Transverse colon (tissue), 4 donors: Measurements from ENCODE around the gene TRAFD1.

ENCODE experiments used
- POLR2A ChIP-seq: fragments of 450-650 bp; IDR thresholded peaks from one replicate; pipeline ENCODE4 v1.6.1; 2016; ENCODE audit warnings: antibody characterized with exemption, mild to moderate bottlenecking, moderate library complexity
- POLR2AphosphoS5 ChIP-seq, 3 donors: sonication (generic); formaldehyde crosslinking; IDR thresholded peaks; one replicate each; pipeline ENCODE4 v1.6.1; 2016; ENCODE audit warnings: antibody characterized with exemption in 3 of 3
- TF ChIP-seq, protein P1 (sequence below), 5 experiments: fragments of 200-600 bp in 3 of 5; fragments of 450-650 bp in 2 of 5; sonication (generic) in 3 of 5; IDR thresholded peaks; 1 replicate in 2 of 5; 2 replicates in 3 of 5; pipeline ENCODE4 v1.5.1; 2016 to 2017; ENCODE audit warnings: antibody characterized with exemption in 5 of 5, inconsistent platforms in 3 of 5, mild to moderate bottlenecking in 2 of 5, moderate library complexity in 1 of 5

DNA sequence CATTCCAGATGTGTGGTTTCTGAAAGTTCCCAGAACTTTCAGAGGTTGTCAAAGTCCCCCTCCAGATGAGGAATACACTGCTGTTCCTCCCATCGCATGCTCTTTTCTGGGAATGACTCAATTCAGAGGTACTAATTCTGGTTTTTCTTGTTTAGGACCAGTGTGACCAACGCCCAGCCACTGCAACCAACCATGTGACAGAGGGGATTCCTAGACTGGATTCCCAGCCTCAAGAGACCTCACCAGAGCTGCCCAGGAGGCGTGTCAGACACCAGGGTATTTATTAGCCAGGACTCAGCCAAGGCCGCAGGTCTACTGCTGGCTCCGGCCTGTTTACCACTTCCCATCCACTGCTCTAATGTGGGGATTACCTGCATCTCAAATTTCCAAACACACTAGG lies 24.2 kb downstream of the TRAFD1 start:
- TF ChIP-seq, protein P1, sequence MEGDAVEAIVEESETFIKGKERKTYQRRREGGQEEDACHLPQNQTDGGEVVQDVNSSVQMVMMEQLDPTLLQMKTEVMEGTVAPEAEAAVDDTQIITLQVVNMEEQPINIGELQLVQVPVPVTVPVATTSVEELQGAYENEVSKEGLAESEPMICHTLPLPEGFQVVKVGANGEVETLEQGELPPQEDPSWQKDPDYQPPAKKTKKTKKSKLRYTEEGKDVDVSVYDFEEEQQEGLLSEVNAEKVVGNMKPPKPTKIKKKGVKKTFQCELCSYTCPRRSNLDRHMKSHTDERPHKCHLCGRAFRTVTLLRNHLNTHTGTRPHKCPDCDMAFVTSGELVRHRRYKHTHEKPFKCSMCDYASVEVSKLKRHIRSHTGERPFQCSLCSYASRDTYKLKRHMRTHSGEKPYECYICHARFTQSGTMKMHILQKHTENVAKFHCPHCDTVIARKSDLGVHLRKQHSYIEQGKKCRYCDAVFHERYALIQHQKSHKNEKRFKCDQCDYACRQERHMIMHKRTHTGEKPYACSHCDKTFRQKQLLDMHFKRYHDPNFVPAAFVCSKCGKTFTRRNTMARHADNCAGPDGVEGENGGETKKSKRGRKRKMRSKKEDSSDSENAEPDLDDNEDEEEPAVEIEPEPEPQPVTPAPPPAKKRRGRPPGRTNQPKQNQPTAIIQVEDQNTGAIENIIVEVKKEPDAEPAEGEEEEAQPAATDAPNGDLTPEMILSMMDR (IDR thresholded peaks at IDR 0.05), result no peak
- no peak for TF ChIP-seq POLR2AphosphoS5 (IDR thresholded peaks at IDR 0.05)
- no peak for TF ChIP-seq POLR2A
